Neural cell (in vitro differentiated cells): ENCODE measurements around the gene QSER1. TPM values are rescaled to one million over a fixed set of nuclear protein-coding genes. Genes with fewer than 3 reads are reported as not detected.
A peak's percentile ranks its signal among the peaks of the same experiment; 100 is the strongest.

Experiments used
- H2AFZ ChIP-seq: fragments of 200-600, 300-800 bp; sonication (generic), shearing (Covaris generic); 2 replicates; pipeline ENCODE4 v1.6.0; 2014; ENCODE audit warnings: low read depth, mild to moderate bottlenecking, antibody characterized with exemption, low read length, moderate library complexity
- H3F3A ChIP-seq: fragments of 200-600 bp; shearing (Covaris generic); 2 replicates; pipeline ENCODE4 v1.6.1; 2016; ENCODE audit warnings: mild to moderate bottlenecking, moderate library complexity, mixed read lengths, antibody characterized with exemption, low read length; ENCODE audit not compliant: insufficient read depth, poor library complexity, severe bottlenecking
- H3K27ac ChIP-seq: fragments of 200-600, 300-800 bp; sonication (generic), shearing (Covaris generic); 2 replicates; pipeline ENCODE4 v1.5.1; 2014; ENCODE audit warnings: mild to moderate bottlenecking, low read length, moderate library complexity
- H3K27me3 ChIP-seq: fragments of 300-800, 200-600 bp; sonication (generic), shearing (Covaris generic); 2 replicates; pipeline ENCODE4 v1.6.0; 2014; ENCODE audit warnings: mild to moderate bottlenecking, low read depth, low read length, moderate library complexity; ENCODE audit not compliant: insufficient read depth
- H3K36me3 ChIP-seq: fragments of 300-800, 200-600 bp; sonication (generic), shearing (Covaris generic); 2 replicates; pipeline ENCODE4 v1.5.1; 2014; ENCODE audit warnings: mild to moderate bottlenecking, antibody characterized with exemption, low read length, moderate library complexity; ENCODE audit not compliant: insufficient read depth
- H3K4me2 ChIP-seq: fragments of 300-800, 200-600 bp; sonication (generic), shearing (Covaris generic); 2 replicates; pipeline ENCODE4 v1.6.0; 2014; ENCODE audit warnings: mild to moderate bottlenecking, low read length
- H3K4me3 ChIP-seq: fragments of 300-800, 200-600 bp; sonication (generic), shearing (Covaris generic); 2 replicates; pipeline ENCODE4 v1.5.1; 2014; ENCODE audit warnings: mild to moderate bottlenecking, low read length, moderate library complexity
- H3K79me2 ChIP-seq: fragments of 200-600 bp; shearing (Covaris generic); replicated peaks from 2 replicates; pipeline ENCODE4 v1.6.0; 2014; ENCODE audit warnings: mild to moderate bottlenecking, low read length, moderate library complexity; ENCODE audit not compliant: insufficient read depth
- H3K9ac ChIP-seq: fragments of 300-800, 200-600 bp; sonication (generic), shearing (Covaris generic); 2 replicates; pipeline ENCODE4 v1.6.1; 2016; ENCODE audit warnings: mild to moderate bottlenecking, low read length, mixed read lengths
- H3K9me2 ChIP-seq: fragments of 200-600 bp; shearing (Covaris generic); 2 replicates; pipeline ENCODE4 v1.6.1; 2016; ENCODE audit warnings: mild to moderate bottlenecking, low read length, mixed read lengths; ENCODE audit not compliant: insufficient read depth
- H3K9me3 ChIP-seq: fragments of 200-600, 300-800 bp; sonication (generic), shearing (Covaris generic); 2 replicates; pipeline ENCODE4 v1.6.1; 2016; ENCODE audit warnings: mild to moderate bottlenecking, mixed run types, low read length, moderate library complexity, mixed read lengths
- H4K20me1 ChIP-seq: fragments of 200-600 bp; shearing (Covaris generic); 2 replicates; pipeline ENCODE4 v1.6.1; 2016; ENCODE audit warnings: mild to moderate bottlenecking, mixed run types; ENCODE audit not compliant: insufficient read depth
- CTCF ChIP-seq: fragments of 450-650 bp; IDR thresholded peaks from 2 replicates; pipeline ENCODE4 v1.5.1; 2014; ENCODE audit warnings: antibody characterized with exemption, mild to moderate bottlenecking, moderate library complexity; ENCODE audit not compliant: poor library complexity, severe bottlenecking
- EP300 ChIP-seq: fragments of 450-650 bp; conservative IDR thresholded peaks from 2 replicates; pipeline ENCODE4 v1.6.1; 2014; ENCODE audit warnings: antibody characterized with exemption, mild to moderate bottlenecking, moderate library complexity; ENCODE audit not compliant: poor library complexity, severe bottlenecking
- EZH2 ChIP-seq: fragments of 200-600, 300-800 bp; shearing (Covaris generic), sonication (generic); IDR thresholded peaks from 2 replicates; pipeline ENCODE4 v1.6.1; 2014; ENCODE audit warnings: antibody characterized with exemption, low read length, borderline replicate concordance, mild to moderate bottlenecking; ENCODE audit not compliant: insufficient read depth, poor library complexity, severe bottlenecking
- MXI1 ChIP-seq: fragments of 450-650 bp; conservative IDR thresholded peaks from 2 replicates; pipeline ENCODE4 v1.6.1; 2014; ENCODE audit warnings: antibody characterized with exemption, mild to moderate bottlenecking; ENCODE audit not compliant: poor library complexity, severe bottlenecking
- POLR2AphosphoS5 ChIP-seq: IDR thresholded peaks from 2 replicates; pipeline ENCODE4 v1.6.1; 2012
- RAD21 ChIP-seq: fragments of 450-650 bp; conservative IDR thresholded peaks from 2 replicates; pipeline ENCODE4 v1.6.1; 2014; ENCODE audit warnings: antibody characterized with exemption, mild to moderate bottlenecking, moderate library complexity
- REST ChIP-seq: IDR thresholded peaks from 2 replicates; pipeline ENCODE4 v1.6.1; 2012; ENCODE audit warnings: borderline replicate concordance
- SMC3 ChIP-seq: fragments of 450-650 bp; conservative IDR thresholded peaks from 2 replicates; pipeline ENCODE4 v1.6.1; 2014; ENCODE audit warnings: antibody characterized with exemption, mild to moderate bottlenecking, moderate library complexity; ENCODE audit not compliant: poor library complexity
- TAF1 ChIP-seq: IDR thresholded peaks from 2 replicates; pipeline ENCODE4 v1.6.1; 2012; ENCODE audit warnings: low read depth
- polyA plus RNA-seq: library from polyadenylated mRNA; depleted of rRNA; stranded (reverse); fragments of >200 nt; gene quantifications from 2 replicates; pipeline ENCODE4 v1.2.3, GENCODE V29; 2014

The QSER1 gene
- polyA plus RNA-seq, 1 donor from 2014 or later: 18.1 TPM

GRCh38 chr11:32891657-32892354 lies 805 bp upstream of the QSER1 start:
- Histone ChIP-seq H3K79me2 (peaks cover 26% of the 10 kb centered on the region), H3K4me3 (peak overlapping the region; percentile 94)

GRCh38 chr11:32893093-32893342 lies 407 bp downstream of the QSER1 start:
- peaks cover 13% of the 10 kb centered on the region for H3F3A ChIP-seq
- H3K79me2 ChIP-seq: peaks cover 38% of the 10 kb centered on the region
- no peaks in the 10 kb centered on the region for H3K9me3 ChIP-seq
- H2AFZ ChIP-seq: peak overlapping the region; percentile 75
- peak overlapping the region; percentile 98 for H3K9ac ChIP-seq
- H3K9me2 ChIP-seq: no peaks in the 10 kb centered on the region
- TF ChIP-seq EP300: no peak
- TF ChIP-seq MXI1: no peak
- no peak for TF ChIP-seq EZH2
- no peak for TF ChIP-seq SMC3
- no peak for TF ChIP-seq CTCF
- no peak for TF ChIP-seq REST
- no peak for TF ChIP-seq RAD21
- no peak for TF ChIP-seq POLR2AphosphoS5
- no peak for TF ChIP-seq TAF1
- no peaks in the 10 kb centered on the region for H3K27me3 ChIP-seq
- H3K27ac ChIP-seq: peak overlapping the region; percentile 96
- no peak overlapping the region for H3K4me2 ChIP-seq
- no peaks in the 10 kb centered on the region for H3K36me3 ChIP-seq
- H4K20me1 ChIP-seq: no peaks in the 10 kb centered on the region
- H3K4me3 ChIP-seq: peak overlapping the region; percentile 94

More at GRCh38 chr11:32891657-32892354, 805 bp upstream of the QSER1 start:
- H3K27me3 ChIP-seq: no peaks in the 10 kb centered on the region
- H3K9me2 ChIP-seq: no peaks in the 10 kb centered on the region
- peak overlapping the region; percentile 66 for H2AFZ ChIP-seq
- H4K20me1 ChIP-seq: no peaks in the 10 kb centered on the region
- H3F3A ChIP-seq: peaks cover 13% of the 10 kb centered on the region
- H3K36me3 ChIP-seq: no peaks in the 10 kb centered on the region
- peak overlapping the region; percentile 82 for H3K27ac ChIP-seq
- TF ChIP-seq RAD21 (no peak), CTCF (no peak), TAF1 (no peak)
- H3K4me2 ChIP-seq: peak overlapping the region; percentile 93
- H3K9me3 ChIP-seq: no peaks in the 10 kb centered on the region
- peak overlapping the region; percentile 98 for H3K9ac ChIP-seq
